WERI-Rb-1 (cell line): Measurements from ENCODE around the gene PIK3R6.

ENCODE experiments used
- DNase-seq: peaks from one replicate; pipeline ENCODE4 v3.0.0-alpha.2; 2020
- H3K27ac ChIP-seq: fragments of 250-450 bp; sonication (Bioruptor Pico); 2 replicates; pipeline ENCODE4 v1.5.1; 2020; ENCODE audit warnings: mild to moderate bottlenecking, moderate library complexity
- H3K27me3 ChIP-seq: fragments of 250-450 bp; sonication (Bioruptor Pico); 2 replicates; pipeline ENCODE4 v1.5.1; 2021; ENCODE audit warnings: mild to moderate bottlenecking, low read depth, moderate library complexity; ENCODE audit not compliant: insufficient read depth, severe bottlenecking
- H3K36me3 ChIP-seq: fragments of 250-450 bp; sonication (Bioruptor Pico); 2 replicates; pipeline ENCODE4 v1.5.1; 2020; ENCODE audit warnings: mild to moderate bottlenecking, moderate library complexity
- H3K4me3 ChIP-seq: 2 replicates; pipeline ENCODE4 v1.5.1; 2011; ENCODE audit warnings: low read depth, mild to moderate bottlenecking, control low read depth, low read length
- H3K9me3 ChIP-seq: fragments of 250-450 bp; sonication (Bioruptor Pico); 2 replicates; pipeline ENCODE4 v1.5.1; 2021; ENCODE audit warnings: mild to moderate bottlenecking, moderate library complexity; ENCODE audit not compliant: severe bottlenecking
- CTCF ChIP-seq: IDR thresholded peaks from 2 replicates; pipeline ENCODE4 v1.5.1; 2011; ENCODE audit warnings: low read depth, mild to moderate bottlenecking, control low read depth, inconsistent platforms, low read length

Gene PIK3R6

GRCh38 chr17:8821446-8822105, 45.9 kb downstream of the PIK3R6 start:
- no peaks in the 10 kb centered on the region for H3K36me3 ChIP-seq
- no peak for TF ChIP-seq CTCF

GRCh38 chr17:8820311-8821010, 47.0 kb downstream of the PIK3R6 start:
- DNase-seq = no peak
- Histone ChIP-seq H3K27ac (no peak overlapping the region), H3K4me3 (no peak overlapping the region), H3K27me3 (no peaks in the 10 kb centered on the region), H3K9me3 (peaks cover 9% of the 10 kb centered on the region), H3K36me3 (no peaks in the 10 kb centered on the region)
- TF ChIP-seq CTCF = no peak

More at GRCh38 chr17:8821446-8822105, 45.9 kb downstream of the PIK3R6 start:
- H3K4me3 ChIP-seq = no peak overlapping the region
- no peak overlapping the region for H3K27ac ChIP-seq
- H3K27me3 ChIP-seq = no peaks in the 10 kb centered on the region
- H3K9me3 ChIP-seq = peaks cover 9% of the 10 kb centered on the region
- DNase-seq = no peak

GRCh38 chr17:8818654-8819330, 48.7 kb downstream of the PIK3R6 start:
- TF ChIP-seq CTCF = no peak
- no peak overlapping the region for H3K4me3 ChIP-seq
- peaks cover under 1% of the 10 kb centered on the region for H3K9me3 ChIP-seq
- no peaks in the 10 kb centered on the region for H3K27me3 ChIP-seq
- DNase-seq = no peak
- no peak overlapping the region for H3K27ac ChIP-seq
- H3K36me3 ChIP-seq = no peaks in the 10 kb centered on the region

GRCh38 chr17:8818047-8818446, 49.4 kb downstream of the PIK3R6 start:
- no peak overlapping the region for H3K4me3 ChIP-seq
- no peaks in the 10 kb centered on the region for H3K27me3 ChIP-seq
- DNase-seq = no peak
- no peaks in the 10 kb centered on the region for H3K36me3 ChIP-seq
- no peak overlapping the region for H3K27ac ChIP-seq
- no peak for TF ChIP-seq CTCF
- peaks cover 3% of the 10 kb centered on the region for H3K9me3 ChIP-seq

- Histone ChIP-seq H3K9me3 (peaks cover 3% of the 10 kb centered on the region), H3K36me3 (no peaks in the 10 kb centered on the region), H3K4me3 (no peak overlapping the region), H3K27ac (no peak overlapping the region), H3K27me3 (no peaks in the 10 kb centered on the region)
- no peak for DNase-seq
- no peak for TF ChIP-seq CTCF
These were observed 60.4 kb downstream of the PIK3R6 start for GRCh38 chr17:8806926-8807550.
